ENCODE data around the gene COL28A1. TPM values are rescaled to one million over a fixed set of nuclear protein-coding genes. Genes with fewer than 3 reads are reported as not detected.

The COL28A1 gene
- total and polyA plus RNA-seq, 2 experiments from 2014 or later: 0.31 to 0.70 TPM

GRCh38 chr7:7395785-7396184, 139.9 kb downstream of the COL28A1 start:
- Histone ChIP-seq H4K20me1 (replicated peaks; ENCODE audit: insufficient read depth) (no peaks in the 10 kb centered on the region), H3K9me2 (ENCODE audit: insufficient read depth) (0 out of 2 replicates have a peak, but pooled peaks cover 5% of the 10 kb centered on the region), H3K27ac (ENCODE audit: low read depth) (no peak overlapping the region), H3K4me3 (no peak overlapping the region), H3K4me2 (no peak overlapping the region), H3K36me3 (ENCODE audit: insufficient read depth) (no peaks in the 10 kb centered on the region), H3K79me2 (replicated peaks; ENCODE audit: insufficient read depth) (no peaks in the 10 kb centered on the region), H3K27me3 (ENCODE audit: insufficient read depth) (no peaks in the 10 kb centered on the region), H3K4me1 (ENCODE audit: insufficient read depth) (no peaks in the 10 kb centered on the region), H2AFZ (no peak overlapping the region), H3F3A (replicated peaks; ENCODE audit: low read depth) (no peaks in the 10 kb centered on the region)
- DNase-seq (ENCODE audit: low spot score) (no peak), ATAC-seq (no peak)
- Mint-ChIP-seq H3K36me3 (ENCODE audit: low read depth) (peaks cover 15% of the 10 kb centered on the region; the same call in 2 of the 3 replicates), H3K27ac (no peak overlapping the region), H3K4me1 (no peaks in the 10 kb centered on the region), H3K9me3 (peaks cover 22% of the 10 kb centered on the region), H3K27me3 (ENCODE audit: insufficient read depth, low read depth, poor library complexity) (peaks cover 2% of the 10 kb centered on the region), H3K4me3 (no peak overlapping the region)
- TF ChIP-seq NANOG (IDR thresholded peaks at IDR 0.05; ENCODE audit: borderline replicate concordance) (no peak), CREB1 (CRISPR knock-in tag; IDR thresholded peaks at IDR 0.05; ENCODE audit: low read depth) (no peak), POLR2AphosphoS5 (IDR thresholded peaks at IDR 0.05; ENCODE audit: low read depth) (no peak), ZNF331 (CRISPR knock-in tag; IDR thresholded peaks at IDR 0.05; ENCODE audit: low read depth) (no peak), STAT1 (IDR thresholded peaks at IDR 0.05; ENCODE audit: unreplicated experiment) (no peak), ZNF114 (CRISPR knock-in tag; IDR thresholded peaks at IDR 0.05) (no peak), EZH2phosphoT487 (IDR thresholded peaks at IDR 0.05; ENCODE audit: unreplicated experiment) (no peak), CTCF (conservative IDR thresholded peaks at IDR 0.05; ENCODE audit: low read depth in 2 of 2) (no peak), JUNB (IDR thresholded peaks at IDR 0.05; ENCODE audit: unreplicated experiment) (no peak), EZH2 (IDR thresholded peaks at IDR 0.05; ENCODE audit: low read depth, unreplicated experiment) (no peak)
- TF ChIP-seq, protein P1, sequence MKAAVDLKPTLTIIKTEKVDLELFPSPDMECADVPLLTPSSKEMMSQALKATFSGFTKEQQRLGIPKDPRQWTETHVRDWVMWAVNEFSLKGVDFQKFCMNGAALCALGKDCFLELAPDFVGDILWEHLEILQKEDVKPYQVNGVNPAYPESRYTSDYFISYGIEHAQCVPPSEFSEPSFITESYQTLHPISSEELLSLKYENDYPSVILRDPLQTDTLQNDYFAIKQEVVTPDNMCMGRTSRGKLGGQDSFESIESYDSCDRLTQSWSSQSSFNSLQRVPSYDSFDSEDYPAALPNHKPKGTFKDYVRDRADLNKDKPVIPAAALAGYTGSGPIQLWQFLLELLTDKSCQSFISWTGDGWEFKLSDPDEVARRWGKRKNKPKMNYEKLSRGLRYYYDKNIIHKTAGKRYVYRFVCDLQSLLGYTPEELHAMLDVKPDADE (IDR thresholded peaks at IDR 0.05): no peak
- TF ChIP-seq, protein P2, sequence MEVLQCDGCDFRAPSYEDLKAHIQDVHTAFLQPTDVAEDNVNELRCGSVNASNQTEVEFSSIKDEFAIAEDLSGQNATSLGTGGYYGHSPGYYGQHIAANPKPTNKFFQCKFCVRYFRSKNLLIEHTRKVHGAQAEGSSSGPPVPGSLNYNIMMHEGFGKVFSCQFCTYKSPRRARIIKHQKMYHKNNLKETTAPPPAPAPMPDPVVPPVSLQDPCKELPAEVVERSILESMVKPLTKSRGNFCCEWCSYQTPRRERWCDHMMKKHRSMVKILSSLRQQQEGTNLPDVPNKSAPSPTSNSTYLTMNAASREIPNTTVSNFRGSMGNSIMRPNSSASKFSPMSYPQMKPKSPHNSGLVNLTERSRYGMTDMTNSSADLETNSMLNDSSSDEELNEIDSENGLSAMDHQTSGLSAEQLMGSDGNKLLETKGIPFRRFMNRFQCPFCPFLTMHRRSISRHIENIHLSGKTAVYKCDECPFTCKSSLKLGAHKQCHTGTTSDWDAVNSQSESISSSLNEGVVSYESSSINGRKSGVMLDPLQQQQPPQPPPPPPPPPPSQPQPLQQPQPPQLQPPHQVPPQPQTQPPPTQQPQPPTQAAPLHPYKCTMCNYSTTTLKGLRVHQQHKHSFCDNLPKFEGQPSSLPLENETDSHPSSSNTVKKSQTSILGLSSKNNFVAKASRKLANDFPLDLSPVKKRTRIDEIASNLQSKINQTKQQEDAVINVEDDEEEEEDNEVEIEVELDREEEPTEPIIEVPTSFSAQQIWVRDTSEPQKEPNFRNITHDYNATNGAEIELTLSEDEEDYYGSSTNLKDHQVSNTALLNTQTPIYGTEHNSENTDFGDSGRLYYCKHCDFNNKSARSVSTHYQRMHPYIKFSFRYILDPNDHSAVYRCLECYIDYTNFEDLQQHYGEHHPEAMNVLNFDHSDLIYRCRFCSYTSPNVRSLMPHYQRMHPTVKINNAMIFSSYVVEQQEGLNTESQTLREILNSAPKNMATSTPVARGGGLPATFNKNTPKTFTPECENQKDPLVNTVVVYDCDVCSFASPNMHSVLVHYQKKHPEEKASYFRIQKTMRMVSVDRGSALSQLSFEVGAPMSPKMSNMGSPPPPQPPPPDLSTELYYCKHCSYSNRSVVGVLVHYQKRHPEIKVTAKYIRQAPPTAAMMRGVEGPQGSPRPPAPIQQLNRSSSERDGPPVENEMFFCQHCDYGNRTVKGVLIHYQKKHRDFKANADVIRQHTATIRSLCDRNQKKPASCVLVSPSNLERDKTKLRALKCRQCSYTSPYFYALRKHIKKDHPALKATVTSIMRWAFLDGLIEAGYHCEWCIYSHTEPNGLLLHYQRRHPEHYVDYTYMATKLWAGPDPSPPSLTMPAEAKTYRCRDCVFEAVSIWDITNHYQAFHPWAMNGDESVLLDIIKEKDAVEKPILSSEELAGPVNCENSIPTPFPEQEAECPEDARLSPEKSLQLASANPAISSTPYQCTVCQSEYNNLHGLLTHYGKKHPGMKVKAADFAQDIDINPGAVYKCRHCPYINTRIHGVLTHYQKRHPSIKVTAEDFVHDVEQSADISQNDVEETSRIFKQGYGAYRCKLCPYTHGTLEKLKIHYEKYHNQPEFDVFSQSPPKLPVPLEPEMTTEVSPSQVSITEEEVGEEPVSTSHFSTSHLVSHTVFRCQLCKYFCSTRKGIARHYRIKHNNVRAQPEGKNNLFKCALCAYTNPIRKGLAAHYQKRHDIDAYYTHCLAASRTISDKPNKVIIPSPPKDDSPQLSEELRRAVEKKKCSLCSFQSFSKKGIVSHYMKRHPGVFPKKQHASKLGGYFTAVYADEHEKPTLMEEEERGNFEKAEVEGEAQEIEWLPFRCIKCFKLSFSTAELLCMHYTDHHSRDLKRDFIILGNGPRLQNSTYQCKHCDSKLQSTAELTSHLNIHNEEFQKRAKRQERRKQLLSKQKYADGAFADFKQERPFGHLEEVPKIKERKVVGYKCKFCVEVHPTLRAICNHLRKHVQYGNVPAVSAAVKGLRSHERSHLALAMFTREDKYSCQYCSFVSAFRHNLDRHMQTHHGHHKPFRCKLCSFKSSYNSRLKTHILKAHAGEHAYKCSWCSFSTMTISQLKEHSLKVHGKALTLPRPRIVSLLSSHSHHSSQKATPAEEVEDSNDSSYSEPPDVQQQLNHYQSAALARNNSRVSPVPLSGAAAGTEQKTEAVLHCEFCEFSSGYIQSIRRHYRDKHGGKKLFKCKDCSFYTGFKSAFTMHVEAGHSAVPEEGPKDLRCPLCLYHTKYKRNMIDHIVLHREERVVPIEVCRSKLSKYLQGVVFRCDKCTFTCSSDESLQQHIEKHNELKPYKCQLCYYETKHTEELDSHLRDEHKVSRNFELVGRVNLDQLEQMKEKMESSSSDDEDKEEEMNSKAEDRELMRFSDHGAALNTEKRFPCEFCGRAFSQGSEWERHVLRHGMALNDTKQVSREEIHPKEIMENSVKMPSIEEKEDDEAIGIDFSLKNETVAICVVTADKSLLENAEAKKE (CRISPR knock-in tag; IDR thresholded peaks at IDR 0.05): no peak
- TF ChIP-seq, protein P3, sequence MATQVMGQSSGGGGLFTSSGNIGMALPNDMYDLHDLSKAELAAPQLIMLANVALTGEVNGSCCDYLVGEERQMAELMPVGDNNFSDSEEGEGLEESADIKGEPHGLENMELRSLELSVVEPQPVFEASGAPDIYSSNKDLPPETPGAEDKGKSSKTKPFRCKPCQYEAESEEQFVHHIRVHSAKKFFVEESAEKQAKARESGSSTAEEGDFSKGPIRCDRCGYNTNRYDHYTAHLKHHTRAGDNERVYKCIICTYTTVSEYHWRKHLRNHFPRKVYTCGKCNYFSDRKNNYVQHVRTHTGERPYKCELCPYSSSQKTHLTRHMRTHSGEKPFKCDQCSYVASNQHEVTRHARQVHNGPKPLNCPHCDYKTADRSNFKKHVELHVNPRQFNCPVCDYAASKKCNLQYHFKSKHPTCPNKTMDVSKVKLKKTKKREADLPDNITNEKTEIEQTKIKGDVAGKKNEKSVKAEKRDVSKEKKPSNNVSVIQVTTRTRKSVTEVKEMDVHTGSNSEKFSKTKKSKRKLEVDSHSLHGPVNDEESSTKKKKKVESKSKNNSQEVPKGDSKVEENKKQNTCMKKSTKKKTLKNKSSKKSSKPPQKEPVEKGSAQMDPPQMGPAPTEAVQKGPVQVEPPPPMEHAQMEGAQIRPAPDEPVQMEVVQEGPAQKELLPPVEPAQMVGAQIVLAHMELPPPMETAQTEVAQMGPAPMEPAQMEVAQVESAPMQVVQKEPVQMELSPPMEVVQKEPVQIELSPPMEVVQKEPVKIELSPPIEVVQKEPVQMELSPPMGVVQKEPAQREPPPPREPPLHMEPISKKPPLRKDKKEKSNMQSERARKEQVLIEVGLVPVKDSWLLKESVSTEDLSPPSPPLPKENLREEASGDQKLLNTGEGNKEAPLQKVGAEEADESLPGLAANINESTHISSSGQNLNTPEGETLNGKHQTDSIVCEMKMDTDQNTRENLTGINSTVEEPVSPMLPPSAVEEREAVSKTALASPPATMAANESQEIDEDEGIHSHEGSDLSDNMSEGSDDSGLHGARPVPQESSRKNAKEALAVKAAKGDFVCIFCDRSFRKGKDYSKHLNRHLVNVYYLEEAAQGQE (IDR thresholded peaks at IDR 0.05; ENCODE audit: unreplicated experiment): no peak
